Stimulated activated CD4-positive, alpha-beta T cell treated with anti-CD3 and anti-CD28 coated beads, Interleukin-1b, Interleukin-23, amount 100 ng/mL, for 1 hour (primary cell): ENCODE measurements around the gene BLTP1.
"Not testable (repeated sequence)": the region's sequence is repeated elsewhere in the genome, so short reads cannot be mapped to it uniquely, and the experiment has no call there.

ENCODE experiments used
- DNase-seq, 2 donors: peaks; one replicate each; pipeline ENCODE4 v3.0.0-alpha.2; 2020; ENCODE audit warnings: low read depth in 2 of 2

The BLTP1 gene, protein sequence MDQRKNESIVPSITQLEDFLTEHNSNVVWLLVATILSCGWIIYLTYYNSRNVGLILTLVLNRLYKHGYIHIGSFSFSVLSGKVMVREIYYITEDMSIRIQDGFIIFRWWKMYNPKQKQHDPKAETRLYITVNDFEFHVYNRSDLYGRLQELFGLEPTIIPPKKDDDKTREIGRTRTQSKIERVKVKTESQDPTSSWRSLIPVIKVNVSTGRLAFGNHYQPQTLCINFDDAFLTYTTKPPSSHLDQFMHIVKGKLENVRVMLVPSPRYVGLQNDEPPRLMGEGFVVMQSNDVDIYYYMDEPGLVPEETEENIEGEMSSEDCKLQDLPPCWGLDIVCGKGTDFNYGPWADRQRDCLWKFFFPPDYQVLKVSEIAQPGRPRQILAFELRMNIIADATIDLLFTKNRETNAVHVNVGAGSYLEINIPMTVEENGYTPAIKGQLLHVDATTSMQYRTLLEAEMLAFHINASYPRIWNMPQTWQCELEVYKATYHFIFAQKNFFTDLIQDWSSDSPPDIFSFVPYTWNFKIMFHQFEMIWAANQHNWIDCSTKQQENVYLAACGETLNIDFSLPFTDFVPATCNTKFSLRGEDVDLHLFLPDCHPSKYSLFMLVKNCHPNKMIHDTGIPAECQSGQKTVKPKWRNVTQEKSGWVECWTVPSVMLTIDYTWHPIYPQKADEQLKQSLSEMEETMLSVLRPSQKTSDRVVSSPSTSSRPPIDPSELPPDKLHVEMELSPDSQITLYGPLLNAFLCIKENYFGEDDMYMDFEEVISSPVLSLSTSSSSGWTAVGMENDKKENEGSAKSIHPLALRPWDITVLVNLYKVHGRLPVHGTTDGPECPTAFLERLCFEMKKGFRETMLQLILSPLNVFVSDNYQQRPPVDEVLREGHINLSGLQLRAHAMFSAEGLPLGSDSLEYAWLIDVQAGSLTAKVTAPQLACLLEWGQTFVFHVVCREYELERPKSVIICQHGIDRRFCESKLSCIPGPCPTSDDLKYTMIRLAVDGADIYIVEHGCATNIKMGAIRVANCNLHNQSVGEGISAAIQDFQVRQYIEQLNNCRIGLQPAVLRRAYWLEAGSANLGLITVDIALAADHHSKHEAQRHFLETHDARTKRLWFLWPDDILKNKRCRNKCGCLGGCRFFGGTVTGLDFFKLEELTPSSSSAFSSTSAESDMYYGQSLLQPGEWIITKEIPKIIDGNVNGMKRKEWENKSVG (N-terminal part only)

DNA sequence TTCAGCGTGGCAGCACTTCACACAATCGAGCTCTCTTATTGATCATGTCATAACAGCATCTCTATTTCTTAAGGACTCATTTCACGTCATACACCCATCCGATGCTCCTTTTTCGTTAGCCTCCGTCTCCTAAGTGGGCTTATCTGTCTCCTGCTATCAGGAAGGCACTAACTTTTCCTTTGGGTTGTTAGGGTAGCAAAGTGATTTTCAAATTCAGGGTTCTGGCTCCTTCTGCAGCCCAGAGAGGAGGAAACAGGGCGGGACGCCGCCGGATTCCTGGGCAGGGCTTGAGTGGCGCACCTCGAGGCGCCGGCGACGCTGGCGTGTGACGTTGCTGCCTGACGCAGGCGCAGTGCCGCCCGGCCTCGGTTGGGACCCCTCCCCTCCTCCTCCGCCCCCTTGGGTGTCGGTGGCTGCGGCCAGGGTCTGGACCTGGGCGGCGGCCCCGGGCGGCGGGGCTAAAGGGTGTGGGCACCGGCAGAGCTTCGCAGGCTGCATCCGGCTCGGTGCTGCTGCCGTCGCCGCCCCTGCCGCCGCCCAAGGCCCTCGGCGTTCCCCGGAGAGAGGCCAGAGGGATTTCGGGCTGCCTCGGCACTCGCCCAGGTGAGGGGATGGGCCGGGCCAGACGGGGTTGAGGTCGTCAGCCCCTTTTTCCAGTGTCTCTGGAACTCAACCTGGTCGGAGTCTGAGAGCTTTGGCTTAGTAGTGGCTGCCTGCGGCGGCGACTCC lies at the start of gene BLTP1:
Gene BLTP1 (plus strand): TSS at position 350 of the 729 bp plus-strand sequence. CDS start 18,317 bp downstream, outside the sequence.
- DNase-seq: peak; percentile 72 to 74

DNA sequence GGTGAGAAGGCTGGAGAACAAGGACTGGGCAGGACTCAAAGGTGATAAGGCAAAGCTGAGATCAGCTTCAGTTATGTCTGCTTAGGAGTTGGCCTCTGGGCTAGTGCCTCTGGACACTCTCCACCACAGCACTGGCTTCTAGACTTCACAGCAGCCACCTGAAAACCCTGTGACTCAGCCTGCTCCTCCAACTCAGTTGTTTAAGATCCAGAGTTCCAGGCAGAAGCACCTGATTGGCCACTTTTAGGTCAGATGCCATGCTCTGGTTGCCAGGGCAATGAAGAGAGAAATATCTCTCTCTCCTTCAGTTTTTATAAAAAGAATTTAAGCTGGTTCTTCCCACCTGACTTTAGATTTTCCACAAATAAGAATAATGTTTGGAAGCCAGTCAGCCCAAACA lies 47.9 kb upstream of the BLTP1 start:
- DNase-seq: no peak

DNA sequence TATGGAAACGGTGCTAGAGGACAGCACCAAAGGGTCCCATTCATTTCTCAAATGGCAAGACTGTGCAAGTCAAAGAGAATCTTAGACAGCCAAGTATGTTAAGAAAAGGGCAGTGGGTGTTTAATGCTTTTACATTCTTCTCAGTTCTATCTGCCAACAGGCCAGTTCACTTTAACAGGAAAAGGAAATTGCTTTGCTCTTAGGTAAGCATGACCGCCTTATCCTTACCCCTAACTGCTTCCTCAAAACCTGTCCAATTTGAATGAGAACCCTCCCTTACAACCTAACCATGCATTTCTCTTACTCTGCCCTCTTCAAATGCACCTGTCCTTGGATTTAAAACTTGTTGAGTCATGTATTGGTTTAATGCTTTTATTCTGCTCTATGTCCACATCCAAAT lies 44.5 kb upstream of the BLTP1 start:
- no peak for DNase-seq

DNA sequence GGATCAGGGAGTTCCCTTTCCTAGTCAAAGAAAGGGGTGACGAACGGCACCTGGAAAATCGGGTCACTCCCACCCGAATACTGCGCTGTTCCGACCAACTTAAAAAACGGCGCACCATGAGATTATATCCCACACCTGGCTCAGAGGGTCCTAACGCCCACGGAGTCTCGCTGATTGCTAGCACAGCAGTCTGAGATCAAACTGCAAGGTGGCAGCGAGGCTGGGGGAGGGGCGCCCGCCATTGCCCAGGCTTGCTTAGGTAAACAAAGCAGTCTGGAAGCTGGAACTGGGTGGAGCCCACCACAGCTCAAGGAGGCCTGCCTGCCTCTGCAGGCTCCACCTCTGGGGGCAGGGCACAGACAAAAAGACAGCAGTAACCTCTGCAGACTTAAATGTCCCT lies 41.8 kb upstream of the BLTP1 start:
- DNase-seq: not testable (repeated sequence)

DNA sequence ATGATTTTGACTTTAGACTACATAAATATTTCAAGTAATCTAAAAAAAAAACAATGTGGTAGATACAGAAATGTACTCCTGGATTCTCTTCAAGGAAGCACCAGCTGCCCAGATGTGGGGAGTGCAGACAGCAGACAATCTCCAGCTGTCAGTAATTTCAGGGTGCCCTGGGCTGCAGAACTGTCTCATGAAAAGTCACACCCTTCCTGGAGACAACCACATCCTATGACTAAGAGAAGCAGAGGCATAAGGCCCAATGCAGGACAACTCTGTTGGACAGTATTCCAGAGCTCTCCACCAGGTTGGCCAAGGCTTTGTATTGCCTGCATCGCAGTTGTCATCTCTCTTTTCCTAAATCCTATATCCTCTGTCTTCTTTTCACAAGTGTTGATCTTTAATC lies 34.4 kb upstream of the BLTP1 start:
- DNase-seq: no peak

DNA sequence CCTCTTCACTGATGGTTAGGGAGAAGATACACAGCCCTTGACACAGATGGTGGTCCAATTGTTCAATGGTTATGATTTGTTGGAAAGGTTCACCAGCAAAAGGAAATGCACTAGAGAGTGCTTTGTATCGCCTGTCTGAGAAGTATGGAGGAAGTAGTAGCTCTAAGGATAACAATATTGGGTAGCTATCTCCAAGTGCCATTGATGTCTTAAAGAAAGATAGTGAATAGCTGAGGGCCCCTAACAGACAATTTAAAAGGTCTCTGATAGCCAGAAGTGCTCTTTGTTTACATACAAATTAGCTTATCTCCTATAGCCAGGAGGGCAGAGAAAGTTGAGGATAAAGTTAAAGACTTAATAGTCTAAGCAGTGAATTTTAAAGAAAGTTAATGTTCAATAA lies 33.9 kb upstream of the BLTP1 start:
- no peak for DNase-seq

DNA sequence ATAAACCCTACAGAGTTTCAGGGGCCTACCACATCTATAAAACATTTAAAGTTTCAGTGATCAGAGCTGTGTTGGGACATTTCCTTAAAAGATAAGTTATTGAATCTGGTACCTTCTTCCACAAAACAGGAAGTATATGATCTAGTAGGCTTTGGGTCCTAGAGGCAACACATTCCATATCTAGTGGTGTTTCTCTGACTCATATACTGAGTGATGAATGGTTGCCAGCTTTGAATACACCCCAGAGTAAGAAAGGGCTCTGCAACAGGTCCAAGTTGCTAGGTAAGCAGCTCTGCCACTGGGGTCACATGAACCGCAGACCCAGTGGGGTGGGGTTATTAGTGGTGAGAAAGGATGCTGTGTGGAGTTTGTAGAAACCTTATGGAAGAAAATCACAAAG lies 32.4 kb upstream of the BLTP1 start:
- no peak for DNase-seq

DNA sequence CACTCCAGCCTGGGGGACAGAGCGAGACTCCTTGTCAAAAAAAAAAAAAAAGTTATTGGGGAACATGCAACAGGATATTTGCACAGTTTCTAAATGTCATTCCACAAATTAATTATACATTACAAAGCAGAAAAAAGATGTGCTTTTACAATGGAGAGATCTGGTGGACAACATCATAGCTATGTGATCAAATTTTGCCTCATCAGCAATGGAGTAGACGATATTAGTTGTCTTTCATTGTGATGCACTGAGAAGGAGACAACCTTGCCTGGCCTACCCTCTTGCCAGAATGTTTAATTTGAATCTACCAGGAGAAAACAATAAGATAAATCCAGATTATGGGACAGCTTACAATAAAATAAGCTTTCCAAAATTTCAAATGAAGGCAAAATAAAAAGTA lies 30.5 kb upstream of the BLTP1 start:
- no peak for DNase-seq

DNA sequence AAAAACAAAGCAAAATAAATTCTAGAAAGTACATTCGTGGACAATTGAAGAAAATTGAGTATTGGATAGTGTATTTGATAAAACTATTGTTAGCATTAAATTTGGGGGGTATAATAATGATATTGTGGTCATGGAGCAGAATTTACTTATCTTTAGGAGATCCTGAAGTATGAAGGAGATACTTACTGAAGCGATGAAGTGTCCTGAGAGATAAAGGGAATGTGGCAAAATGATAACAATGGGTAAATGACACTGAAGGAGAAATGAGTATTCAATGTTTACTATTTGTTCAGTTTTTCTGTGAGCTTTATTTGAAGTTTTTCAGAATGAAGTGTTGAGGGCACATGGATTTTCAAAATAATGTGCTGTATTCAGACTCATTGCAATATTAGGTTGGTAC lies 30.0 kb upstream of the BLTP1 start:
- no peak for DNase-seq

DNA sequence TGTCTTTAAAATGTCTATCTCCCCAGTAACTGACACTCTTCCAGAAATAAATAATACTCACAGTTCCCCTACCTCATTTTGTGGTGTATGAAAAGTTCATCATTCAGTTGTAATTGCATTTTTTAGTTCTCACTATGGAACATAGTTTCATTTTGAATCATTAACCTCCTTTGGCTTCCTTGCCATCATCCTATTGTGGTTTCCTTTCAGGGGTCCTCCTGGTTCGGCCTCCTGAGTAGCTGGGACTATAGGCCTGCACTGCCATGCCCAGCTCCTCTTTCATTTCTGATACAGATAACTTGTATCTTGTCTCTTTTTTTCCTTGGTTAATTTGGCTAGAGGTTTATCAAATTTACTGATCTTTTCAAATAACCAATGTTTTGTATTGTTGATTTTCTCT lies 23.1 kb upstream of the BLTP1 start:
- no peak for DNase-seq

DNA sequence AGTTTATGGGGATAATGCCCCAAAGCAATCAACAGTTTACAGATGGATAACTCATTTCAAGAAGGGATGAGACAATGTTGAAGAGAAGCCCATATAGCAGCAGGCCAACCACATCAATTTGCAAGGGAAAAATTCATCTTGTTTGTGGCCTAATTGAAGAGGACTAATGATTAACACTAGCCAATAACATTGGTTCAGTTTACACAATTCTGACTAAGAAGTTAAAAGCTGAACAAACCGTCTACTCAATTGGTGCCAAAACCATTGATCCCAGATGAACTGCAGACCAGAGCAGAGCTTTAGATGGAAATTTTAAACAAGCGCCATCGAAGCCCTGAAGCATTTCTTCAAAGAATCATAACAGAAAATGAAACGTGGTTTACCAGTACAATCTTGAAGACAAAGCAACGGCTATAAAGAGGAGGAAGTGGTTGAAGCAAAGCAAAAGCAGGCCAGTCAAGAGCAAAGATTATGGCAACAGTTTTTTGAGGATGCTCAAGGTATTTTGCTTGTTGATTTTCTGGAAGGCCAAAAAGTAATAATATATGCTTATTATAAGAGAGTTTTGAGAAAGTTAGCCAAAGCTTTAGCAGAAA lies 20.5 kb upstream of the BLTP1 start:
- DNase-seq: no peak

DNA sequence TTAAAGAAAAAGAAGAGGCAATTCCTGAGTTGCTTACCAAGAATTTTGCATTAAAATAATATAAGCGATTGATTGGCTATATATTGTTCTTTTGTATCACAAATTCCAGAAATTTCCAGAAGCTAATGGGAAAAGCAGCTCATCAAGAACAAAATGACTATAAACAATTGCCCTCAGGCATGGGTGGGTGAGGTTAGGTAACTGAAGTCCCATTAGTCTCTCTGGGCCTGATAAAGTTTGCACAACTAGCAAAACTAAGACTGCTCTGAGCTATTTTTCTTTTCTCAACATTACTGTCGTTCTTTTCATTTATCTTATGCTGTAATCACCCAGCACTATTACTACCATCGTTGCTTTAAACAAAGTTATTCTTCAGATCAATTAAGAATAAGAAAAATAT lies 19.2 kb upstream of the BLTP1 start:
- no peak for DNase-seq

DNA sequence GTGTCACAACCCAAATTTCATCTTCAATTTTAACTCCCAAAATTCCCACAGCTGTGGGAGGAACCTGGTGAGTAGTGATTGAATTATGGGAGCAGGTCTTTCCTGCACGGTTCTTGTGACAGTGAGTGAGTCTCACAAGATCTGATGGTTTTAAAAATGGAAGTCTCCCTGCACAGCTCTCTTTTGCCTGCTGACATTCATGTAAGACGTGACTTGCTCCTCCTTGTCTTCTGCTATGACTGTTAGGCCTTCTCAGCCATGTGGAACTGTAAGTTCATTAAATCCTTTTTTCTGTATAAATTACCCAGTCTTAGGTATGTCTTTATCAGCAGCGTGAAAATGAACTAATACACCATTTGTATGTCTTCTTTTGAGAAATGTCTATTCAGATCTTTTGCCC lies 13.0 kb upstream of the BLTP1 start:
- DNase-seq: no peak

DNA sequence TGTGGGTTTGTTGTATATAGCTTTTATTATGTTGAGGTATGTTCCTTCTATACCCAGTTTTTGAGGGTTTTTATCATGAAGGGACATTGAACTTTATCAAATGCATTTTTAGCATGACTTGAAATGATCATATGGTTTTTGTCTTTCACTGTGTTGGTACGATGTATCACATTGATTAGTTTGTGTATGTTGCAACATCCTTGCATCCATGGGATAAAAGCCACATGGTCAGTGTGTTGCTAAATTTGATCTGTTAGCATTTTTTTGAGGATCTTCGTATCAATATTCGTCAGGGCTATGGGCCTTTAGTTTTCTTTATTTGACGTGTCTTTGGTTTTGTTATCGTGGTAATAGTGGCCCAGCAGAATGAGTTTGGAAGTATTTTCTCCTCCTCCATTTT lies 11.3 kb upstream of the BLTP1 start:
- no peak for DNase-seq

DNA sequence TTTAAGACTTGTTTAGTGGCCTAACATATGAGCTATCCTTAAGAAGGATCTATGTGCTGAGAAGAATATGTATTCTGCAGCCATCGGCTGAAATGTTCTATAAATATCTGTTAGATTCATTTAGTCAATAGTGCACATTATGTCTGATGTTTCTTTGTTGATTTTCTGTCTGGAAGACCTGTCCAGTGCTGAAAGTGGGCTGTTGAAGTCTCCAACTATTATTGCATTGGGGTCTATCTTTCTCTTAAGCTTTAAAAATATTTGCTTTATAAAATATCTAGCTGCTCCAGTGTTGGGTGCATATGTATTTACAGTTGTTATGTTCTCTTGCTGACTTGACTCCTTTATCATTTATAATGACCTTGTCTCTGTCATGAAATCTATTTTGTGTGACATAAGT lies 9.4 kb upstream of the BLTP1 start:
- DNase-seq: no peak

DNA sequence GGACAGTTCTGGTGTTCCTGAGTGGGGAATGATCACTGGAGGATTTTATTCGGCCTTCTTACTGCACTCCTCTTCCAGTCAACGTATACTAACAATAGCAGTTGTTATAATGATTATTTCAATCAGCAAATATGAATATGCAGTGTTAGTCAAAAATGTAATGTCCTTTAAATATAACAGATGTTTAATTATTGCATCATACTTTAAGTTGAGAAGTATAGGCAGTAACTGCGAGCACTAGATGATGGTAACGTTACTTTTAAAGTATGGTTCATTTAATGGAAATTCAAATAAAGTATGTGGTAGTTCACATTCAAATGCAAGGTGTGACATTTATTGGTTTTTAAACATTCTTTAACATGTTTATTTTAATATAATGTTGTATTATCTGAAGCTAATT lies 5.5 kb upstream of the BLTP1 start:
- DNase-seq: no peak

DNA sequence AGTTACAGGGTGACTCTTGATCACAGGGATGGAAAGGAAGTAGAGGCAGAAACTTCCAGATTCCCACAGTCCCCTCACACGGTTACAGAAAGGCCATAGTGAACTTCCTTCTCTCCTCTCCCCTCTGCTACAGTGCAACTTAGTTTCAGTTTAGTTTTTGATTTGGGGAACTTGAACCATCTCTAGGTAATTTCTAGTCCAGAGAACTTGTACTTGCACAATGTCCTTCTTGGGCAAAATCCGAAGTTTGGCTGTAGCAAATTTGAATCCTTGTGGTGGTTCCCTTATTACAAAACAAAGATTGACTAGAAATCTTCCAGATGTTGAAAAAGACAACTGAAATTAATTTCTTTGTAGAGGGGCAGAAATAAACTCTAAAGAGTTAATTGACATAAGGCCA lies 1.2 kb upstream of the BLTP1 start:
- no peak for DNase-seq

DNA sequence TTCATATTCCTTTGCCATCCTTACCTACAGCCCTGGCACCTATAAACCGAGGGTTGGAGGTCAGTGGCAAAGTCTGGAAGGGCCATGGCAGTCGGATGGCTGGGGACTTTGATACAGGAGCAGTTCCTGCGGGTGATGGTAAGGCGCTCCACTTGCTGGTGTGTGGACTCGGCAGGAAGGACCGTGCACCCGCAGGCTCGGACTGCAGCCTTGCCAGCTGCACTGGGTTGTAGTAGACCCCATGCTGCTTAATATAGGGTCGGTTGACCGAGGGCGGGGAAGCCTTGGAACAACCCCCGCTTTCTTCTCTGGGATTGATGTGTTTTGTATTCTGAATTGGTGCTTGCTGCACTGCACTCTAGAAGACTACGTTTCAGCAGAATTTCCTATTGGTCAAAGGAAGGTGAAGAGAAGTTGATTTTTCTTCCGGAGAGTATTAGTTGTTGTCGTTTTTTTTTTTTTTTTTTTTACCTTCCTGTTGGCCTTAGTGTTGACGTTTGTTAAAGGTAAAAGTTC lies 638 bp downstream of the BLTP1 start:
- no peak for DNase-seq

DNA sequence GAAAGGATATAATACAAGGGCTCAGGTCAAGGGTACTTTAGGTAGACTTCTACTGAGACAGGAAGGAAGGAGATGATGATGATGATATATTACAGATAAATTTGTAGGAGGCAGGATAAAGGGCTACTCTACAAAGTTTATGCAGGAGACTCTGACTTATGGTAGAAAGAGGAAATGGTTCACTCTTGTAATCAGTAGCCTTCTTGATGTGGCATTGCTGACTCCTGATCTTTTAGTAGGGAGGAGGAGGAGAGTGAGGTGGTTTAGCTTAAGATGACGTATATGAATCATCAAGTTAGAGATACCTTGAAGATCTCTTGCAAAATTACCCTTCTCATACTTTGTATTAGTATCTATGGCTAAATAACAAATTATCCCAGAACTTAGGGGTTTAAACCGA lies 4.7 kb downstream of the BLTP1 start:
- no peak for DNase-seq

DNA sequence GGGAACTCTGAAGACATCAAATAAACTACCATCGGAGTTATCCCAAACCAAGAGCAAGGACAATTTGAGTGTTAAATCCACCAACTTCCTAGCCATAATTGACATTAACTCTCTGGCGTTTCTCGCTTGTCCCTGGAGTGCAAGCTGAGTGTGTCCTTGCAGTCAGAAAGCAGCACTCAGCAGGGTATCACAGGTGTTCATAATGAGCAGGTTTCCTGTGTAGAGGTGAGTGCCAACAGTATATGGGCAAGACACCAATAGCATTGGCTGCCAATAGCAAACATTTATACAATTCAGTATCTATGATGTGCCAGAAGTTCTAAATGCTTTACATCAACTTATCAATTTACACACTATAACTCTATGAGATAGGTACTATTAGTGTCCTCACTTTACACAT lies 11.2 kb downstream of the BLTP1 start:
- no peak for DNase-seq

DNA sequence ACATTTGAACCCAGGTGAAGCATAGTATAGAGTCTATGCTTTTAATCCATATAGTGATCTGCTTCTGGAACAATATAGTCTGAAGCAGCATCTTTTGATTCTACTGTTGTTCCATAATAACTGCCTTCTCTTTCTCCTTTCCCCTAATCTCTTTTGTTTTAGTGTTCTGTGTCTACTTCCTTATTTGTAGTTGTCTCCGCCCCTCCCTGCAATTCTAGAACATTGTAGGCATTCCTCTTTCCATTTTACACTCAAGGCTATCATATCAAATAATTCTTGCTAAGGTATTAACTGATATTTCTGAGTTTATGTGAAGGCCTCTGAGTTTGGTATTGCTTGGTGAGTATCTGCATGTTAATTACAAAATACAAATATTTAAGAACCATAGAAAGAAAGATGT lies 11.6 kb downstream of the BLTP1 start:
- no peak for DNase-seq
